Activated CD4-positive, CD25-positive, alpha-beta regulatory T cell (primary cell): ENCODE data around the gene PARD6G.
"Not testable (repeated sequence)": the region's sequence is repeated elsewhere in the genome, so short reads cannot be mapped to it uniquely, and the experiment has no call there.

Experiments used
- DNase-seq, 4 experiments: peaks; one replicate each; lab custom pipeline; 2025; lab: John Stamatoyannopoulos, UW

PARD6G gene

GRCh38 chr18:80241919-80242777 is 5.2 kb downstream of the PARD6G start:
- DNase-seq = no peak

- DNase-seq = no peak
Observed at GRCh38 chr18:80239830-80240229, 7.5 kb downstream of the PARD6G start.

- no peak for DNase-seq
Observed at GRCh38 chr18:80238651-80239260, 8.6 kb downstream of the PARD6G start.

DNA sequence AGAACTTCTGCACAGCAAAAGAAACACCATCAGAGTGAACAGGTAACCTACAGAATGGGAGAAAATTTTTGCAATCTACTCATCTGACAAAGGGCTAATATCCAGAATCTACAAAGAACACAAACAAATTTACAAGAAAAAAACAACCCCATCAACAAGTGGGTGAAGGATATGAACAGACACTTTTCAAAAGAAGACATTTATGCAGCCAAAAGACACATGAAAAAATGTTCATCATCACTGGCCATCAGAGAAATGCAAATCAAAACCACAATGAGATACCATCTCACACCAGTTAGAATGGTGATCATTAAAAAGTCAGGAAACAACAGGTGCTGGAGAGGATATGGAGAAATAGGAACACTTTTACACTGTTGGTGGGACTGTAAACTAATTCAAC is 9.8 kb downstream of the PARD6G start:
- DNase-seq = not testable (repeated sequence)

DNA sequence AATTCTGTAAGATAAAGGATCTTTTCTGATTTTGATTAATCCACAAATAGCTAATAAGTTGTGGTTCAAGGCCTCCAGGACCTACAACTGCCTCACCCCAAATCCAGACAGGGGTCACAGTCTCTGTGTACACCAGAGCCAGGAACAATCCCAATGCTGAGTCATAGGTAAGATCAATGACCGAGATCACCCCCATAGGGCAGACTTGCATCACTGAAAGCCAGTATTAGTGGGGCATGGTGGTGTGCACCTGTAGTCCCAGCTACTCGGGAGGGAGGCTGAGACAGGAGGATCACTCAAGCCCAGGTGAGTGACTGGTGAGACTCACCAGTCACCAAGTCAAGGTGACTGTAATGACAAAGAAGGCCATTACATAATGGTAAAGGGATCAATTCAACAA is 12.9 kb downstream of the PARD6G start:
- DNase-seq = no peak

DNA sequence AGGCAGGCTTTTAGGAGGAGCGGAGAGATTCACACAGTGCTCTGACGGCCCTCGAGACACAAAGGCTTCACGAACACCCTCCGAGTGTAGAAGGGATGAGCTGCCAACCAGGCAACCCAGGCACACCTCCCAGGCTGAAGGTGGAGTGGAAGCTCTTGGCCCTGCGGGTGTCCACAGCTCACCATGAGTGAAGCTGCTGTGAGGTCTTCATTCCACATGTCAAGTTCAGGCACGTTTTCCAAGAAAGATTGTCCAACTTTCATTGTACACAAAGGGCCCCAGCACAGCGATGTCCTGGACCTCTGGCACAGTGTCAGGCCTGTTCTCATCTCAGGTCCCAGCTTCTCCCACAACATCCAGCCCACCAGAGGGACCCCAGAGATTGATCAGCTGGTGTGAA is 13.4 kb downstream of the PARD6G start:
- no peak for DNase-seq

DNA sequence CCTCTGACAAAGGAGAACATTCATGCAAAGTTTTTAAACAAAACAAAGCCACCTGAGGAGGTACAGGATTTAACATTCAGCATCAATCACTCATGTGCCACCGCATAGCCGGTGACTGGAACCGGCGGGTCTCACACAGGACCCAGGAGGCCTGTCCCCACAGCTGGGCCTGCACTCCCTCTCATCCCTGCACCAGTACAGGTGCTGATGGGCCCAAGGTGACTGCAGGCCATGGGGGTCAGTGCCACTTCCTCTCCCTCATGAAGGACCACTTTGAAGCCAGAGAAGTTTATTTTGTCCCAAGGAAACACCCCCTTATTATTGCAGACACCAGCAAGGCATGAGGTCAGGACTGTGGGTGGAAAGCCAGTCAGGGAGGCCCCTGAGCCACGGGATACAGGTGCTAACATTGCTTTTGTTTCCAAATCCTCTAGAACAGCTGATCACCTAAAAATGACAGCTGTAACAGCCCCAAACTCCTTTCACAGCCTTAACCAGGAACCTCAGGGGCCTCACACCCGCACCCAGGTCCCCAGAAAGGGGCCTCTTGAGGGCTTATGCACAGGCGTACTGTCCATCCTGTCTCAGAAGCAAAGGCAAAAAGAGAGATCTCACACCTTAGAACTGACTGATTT is 14.0 kb downstream of the PARD6G start:
- DNase-seq = no peak

DNA sequence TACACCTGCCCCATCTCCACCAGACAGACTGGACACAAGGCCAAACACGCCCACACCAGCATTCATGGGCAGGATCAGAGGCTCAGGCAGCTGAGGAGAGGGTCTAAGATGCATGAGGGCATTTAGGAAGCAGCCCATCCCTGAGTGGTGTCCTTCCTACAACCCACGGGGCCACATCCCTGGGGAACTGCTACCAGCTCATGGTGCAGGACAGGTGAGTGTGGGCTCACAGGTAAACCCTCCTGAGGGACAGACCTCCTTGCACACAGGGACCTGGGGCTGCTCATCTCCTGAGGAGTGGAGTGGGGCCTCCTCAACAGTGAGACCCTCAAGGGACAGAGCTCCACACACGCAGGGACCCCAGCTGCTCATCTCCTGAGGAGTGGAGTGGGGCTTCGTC is 14.6 kb downstream of the PARD6G start:
- no peak for DNase-seq

DNA sequence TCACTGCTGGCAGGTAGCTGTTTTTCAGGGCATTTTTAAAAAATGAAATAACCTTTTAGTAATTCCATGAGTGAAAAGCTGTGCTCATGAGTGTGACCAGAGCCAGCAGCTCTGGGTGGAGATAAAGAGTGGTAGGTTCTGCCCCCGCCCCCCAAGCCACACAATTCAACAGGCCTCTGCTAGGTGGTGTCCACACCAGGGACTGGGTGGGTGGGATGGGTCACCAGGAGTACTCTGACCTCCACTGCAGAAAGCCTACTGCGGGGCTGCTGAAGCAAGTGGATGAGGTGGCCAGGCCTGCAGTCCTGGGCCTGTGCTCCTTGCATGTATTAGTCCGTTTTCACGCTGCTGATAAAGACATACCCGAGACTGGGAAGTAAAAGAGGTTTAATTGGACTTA is 15.3 kb downstream of the PARD6G start:
- no peak for DNase-seq

DNA sequence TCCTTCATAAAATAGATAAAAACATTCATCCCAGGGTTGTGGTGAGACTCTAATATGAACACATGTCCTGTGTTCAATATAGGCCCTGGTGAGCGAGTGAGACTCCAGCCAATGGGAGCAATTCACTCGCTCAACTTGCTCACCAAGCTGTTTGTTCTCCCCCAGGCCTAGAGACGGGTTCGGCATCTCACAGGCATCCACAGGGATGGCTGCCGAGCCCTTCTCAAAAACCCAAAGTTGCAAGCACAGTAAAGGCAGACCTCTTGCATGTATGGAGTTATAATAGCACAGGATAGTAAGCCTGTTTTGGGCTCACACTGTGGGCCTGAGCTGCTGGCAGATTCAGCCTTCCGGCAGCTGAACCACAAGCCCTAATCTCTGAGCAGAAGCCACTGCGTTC is 15.7 kb downstream of the PARD6G start:
- DNase-seq = no peak

- no peak for DNase-seq
Observed at GRCh38 chr18:80231151-80231550, 16.2 kb downstream of the PARD6G start.

GRCh38 chr18:80229766-80230745 is 17.3 kb downstream of the PARD6G start:
- no peak for DNase-seq

DNA sequence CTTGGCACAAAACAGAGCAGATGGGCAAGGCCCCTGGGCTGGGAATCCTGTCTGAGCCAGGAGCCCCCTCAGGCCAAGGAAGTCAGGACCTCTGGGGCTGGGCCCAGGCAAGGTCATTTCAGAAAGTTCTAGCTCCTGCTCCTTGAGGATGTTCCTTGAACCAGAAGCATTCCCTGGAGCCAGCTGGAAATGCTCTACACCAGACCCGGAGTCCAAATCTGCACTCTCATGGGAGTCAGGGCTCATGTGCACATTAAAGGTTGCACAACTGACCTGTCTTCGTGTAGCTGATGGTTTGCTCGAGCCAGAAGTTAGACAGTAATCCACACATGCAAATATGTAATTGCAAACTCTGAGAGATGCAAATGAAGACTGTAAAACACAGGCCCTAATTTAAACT is 18.0 kb downstream of the PARD6G start:
- DNase-seq = no peak

DNA sequence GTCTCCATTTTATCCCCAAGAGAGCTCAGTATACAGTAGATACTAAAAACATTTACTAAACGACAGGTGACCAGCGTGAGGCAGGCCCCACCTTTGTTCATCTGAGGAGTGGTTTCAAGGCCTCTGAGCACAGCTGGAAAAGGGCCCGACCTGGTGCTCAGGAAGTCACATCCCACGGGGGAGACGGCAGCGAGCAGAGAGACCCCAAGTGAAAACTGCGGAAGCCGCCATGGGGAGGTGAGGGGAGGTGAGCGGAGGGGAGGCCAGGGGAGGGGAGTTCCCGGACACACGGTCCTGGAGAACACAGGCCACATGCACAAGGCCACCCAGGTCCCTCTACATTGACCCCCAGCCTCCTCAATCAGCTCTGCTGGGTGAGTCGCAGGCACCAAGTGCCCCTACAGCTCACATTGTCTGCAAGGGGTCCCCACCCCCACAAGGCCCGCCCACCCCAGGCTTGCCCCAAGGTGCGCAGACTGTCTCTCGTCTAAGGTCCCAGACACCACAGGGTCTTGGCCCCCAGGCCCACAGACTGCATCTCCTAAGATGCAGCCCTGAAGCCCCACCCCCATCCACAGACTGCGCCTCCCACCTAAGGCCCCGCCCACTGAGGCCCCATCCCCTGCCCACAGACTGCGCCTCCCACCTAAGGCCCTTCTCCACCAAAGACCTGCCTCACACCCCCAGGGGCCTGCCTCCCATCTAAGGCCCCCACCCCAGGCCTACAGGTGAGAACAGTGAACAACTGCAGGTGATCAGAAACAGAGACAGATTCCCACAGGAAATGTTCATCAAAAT is 19.1 kb downstream of the PARD6G start:
- DNase-seq = no peak

GRCh38 chr18:80227472-80227871 is 19.8 kb downstream of the PARD6G start:
- DNase-seq = no peak

GRCh38 chr18:80225685-80226084 is 21.6 kb downstream of the PARD6G start:
- no peak for DNase-seq

GRCh38 chr18:80223581-80224148 is 23.6 kb downstream of the PARD6G start:
- DNase-seq = no peak

GRCh38 chr18:80219488-80219887 is 27.8 kb downstream of the PARD6G start:
- DNase-seq = not testable (repeated sequence)

- DNase-seq = no peak
Observed at GRCh38 chr18:80218341-80219227, 28.7 kb downstream of the PARD6G start.

GRCh38 chr18:80213182-80213581 is 34.1 kb downstream of the PARD6G start:
- no peak for DNase-seq
